K562 (cell line): ENCODE results near the gene PDHX. TPM values are rescaled to one million over a fixed set of nuclear protein-coding genes. Genes with fewer than 3 reads are reported as not detected.

Experiments used
- CTBP1 ChIP-seq: fragments of 450-650 bp; IDR thresholded peaks from 2 replicates; pipeline ENCODE4 v1.6.1; 2016; ENCODE audit warnings: borderline replicate concordance
- EP300 ChIP-seq: IDR thresholded peaks from 2 replicates; pipeline ENCODE4 v1.6.1; 2012; ENCODE audit warnings: low read length, improper control_type of control experiment
- ETV6 ChIP-seq, 3 experiments: fragments of 150-350 bp in 1 of 3; sonication (generic) in 1 of 3; formaldehyde crosslinking in 1 of 3; IDR thresholded peaks; 2 replicates each; pipeline versions ENCODE4 v1.6.1 to v1.8.0; 2014 to 2022; ENCODE audit warnings: borderline replicate concordance in 2 of 3, low read depth in 2 of 3, antibody characterized with exemption in 1 of 3, low read length in 1 of 3, mild to moderate bottlenecking in 1 of 3, missing genetic modification reagents in 1 of 3
- KAT2B ChIP-seq: IDR thresholded peaks from one replicate; pipeline ENCODE4 v1.6.1; 2012; ENCODE audit warnings: low read depth, mild to moderate bottlenecking, control low read depth, inconsistent platforms, low read length, moderate library complexity
- LCOR ChIP-seq: sonication (generic); formaldehyde crosslinking; IDR thresholded peaks from 2 replicates; pipeline ENCODE4 v1.8.0; 2022; ENCODE audit warnings: mild to moderate bottlenecking, missing genetic modification reagents
- MAFG ChIP-seq: fragments of 450-650 bp; conservative IDR thresholded peaks from 2 replicates; pipeline ENCODE4 v1.6.1; 2016; ENCODE audit warnings: missing genetic modification characterization, missing compliant biosample characterization
- MAZ ChIP-seq, 2 experiments: fragments of 450-650 bp in 1 of 2; sonication (generic) in 1 of 2; formaldehyde crosslinking; IDR thresholded peaks in 1 of 2; conservative IDR thresholded peaks in 1 of 2; 2 replicates each; pipeline versions ENCODE4 v1.4.0 to v1.5.0; 2020; ENCODE audit warnings: mild to moderate bottlenecking in 1 of 2, missing genetic modification reagents in 1 of 2
- MBD2 ChIP-seq: sonication (generic); IDR thresholded peaks from 2 replicates; pipeline ENCODE4 v1.6.1; 2016; ENCODE audit warnings: low read depth, borderline replicate concordance
- MTA3 ChIP-seq: fragments of 450-650 bp; formaldehyde crosslinking; IDR thresholded peaks from 2 replicates; pipeline ENCODE4 v1.6.1; 2017; ENCODE audit warnings: mild to moderate bottlenecking, borderline replicate concordance
- NCOA1 ChIP-seq: fragments of 450-650 bp; IDR thresholded peaks from 2 replicates; pipeline ENCODE4 v1.6.1; 2016; ENCODE audit warnings: low read depth
- NCOA6 ChIP-seq: fragments of 450-650 bp; IDR thresholded peaks from 2 replicates; pipeline ENCODE4 v1.6.1; 2017; ENCODE audit warnings: mild to moderate bottlenecking
- POLR2AphosphoS2 ChIP-seq: IDR thresholded peaks from 2 replicates; pipeline ENCODE4 v1.6.1; 2012; ENCODE audit warnings: low read length, improper control_type of control experiment
- POLR2AphosphoS5 ChIP-seq: IDR thresholded peaks from 2 replicates; pipeline ENCODE4 v1.6.1; 2011; ENCODE audit warnings: mild to moderate bottlenecking, low read depth, low read length, moderate library complexity; ENCODE audit not compliant: control insufficient read depth, insufficient read depth
- RBFOX2 ChIP-seq: fragments of 200-400 bp; formaldehyde crosslinking; IDR thresholded peaks from 2 replicates; pipeline ENCODE4 v1.6.1; 2017; ENCODE audit warnings: low read depth, mild to moderate bottlenecking, low read length, moderate library complexity
- SMARCA4 ChIP-seq: fragments of 450-650 bp; IDR thresholded peaks from 2 replicates; pipeline ENCODE4 v1.6.1; 2016
- TBL1XR1 ChIP-seq, 2 experiments: IDR thresholded peaks; 2 replicates each; pipeline ENCODE4 v1.6.1; 2012; ENCODE audit warnings: improper control_type of control experiment in 2 of 2, low read length in 2 of 2, mild to moderate bottlenecking in 1 of 2
- TCF3 ChIP-seq: sonication (generic); formaldehyde crosslinking; IDR thresholded peaks from 2 replicates; pipeline ENCODE4 v1.4.0; 2020; ENCODE audit warnings: mild to moderate bottlenecking, missing genetic modification reagents
- THAP7 ChIP-seq: fragments of 250-450 bp; sonication (Bioruptor Pico); IDR thresholded peaks from 2 replicates; pipeline ENCODE4 v1.5.0; 2021
- ZNF175 ChIP-seq: fragments of 200-800 bp; sonication (Bioruptor generic); IDR thresholded peaks from 2 replicates; pipeline ENCODE4 v1.6.1; 2016; ENCODE audit warnings: low read depth, mild to moderate bottlenecking, missing genetic modification characterization, missing compliant biosample characterization
- ZNF212 ChIP-seq: fragments of 450-650 bp; formaldehyde crosslinking; IDR thresholded peaks from 2 replicates; pipeline ENCODE4 v1.4.0; 2020; ENCODE audit warnings: mild to moderate bottlenecking
- ZNF584 ChIP-seq: fragments of 200-800 bp; sonication (Bioruptor generic); IDR thresholded peaks from 2 replicates; pipeline ENCODE4 v1.6.1; 2016; ENCODE audit warnings: low read depth, mild to moderate bottlenecking, missing genetic modification characterization, missing compliant biosample characterization
- polyA plus RNA-seq, 8 experiments: library from polyadenylated mRNA; depleted of rRNA in 4 of 8; stranded (reverse) in 5 of 8; unstranded in 3 of 8; fragments of >200 nt; fragmentation: Nextera tagmentation in 2 of 8; fragmentation: Illumina TruSeq in 1 of 8; extraction: Ambion mirVana in 2 of 8; extraction: Trizol in 1 of 8; gene quantifications; 2 replicates each; pipeline versions ENCODE4 v1.2.1 to v1.2.3, GENCODE V29; 2011 to 2014; ENCODE audit warnings: inconsistent platforms in 1 of 8, missing spikeins in 1 of 8
- total RNA-seq, 7 experiments: library from RNA; depleted of rRNA in 6 of 7; stranded (reverse); fragments of >200 nt in 6 of 7; fragmentation: Illumina TruSeq in 2 of 7; extraction: Trizol in 2 of 7; gene quantifications; 2 replicates each; pipeline versions ENCODE4 v1.2.1 to v1.2.3, GENCODE V29; 2011 to 2021; ENCODE audit warnings: low replicate concordance in 1 of 7
- TF ChIP-seq, protein P1 (sequence below), 2 experiments: IDR thresholded peaks in 1 of 2; conservative IDR thresholded peaks in 1 of 2; 2 replicates each; pipeline ENCODE4 v1.6.1; 2016; ENCODE audit warnings: low read depth in 2 of 2, mild to moderate bottlenecking in 1 of 2, missing compliant biosample characterization in 1 of 2, missing genetic modification characterization in 1 of 2, moderate library complexity in 1 of 2
- TF ChIP-seq, protein P2 (sequence below): IDR thresholded peaks from 2 replicates; pipeline ENCODE4 v1.6.1; 2012; ENCODE audit warnings: low read depth, low read length, improper control_type of control experiment, borderline replicate concordance

The PDHX gene
- total and polyA plus RNA-seq, 9 of the 15 experiments (the other 6 are each of a cell fraction or from before 2014, with no cell fraction given), result 20.8 to 43.5 (median 31.2) TPM

DNA sequence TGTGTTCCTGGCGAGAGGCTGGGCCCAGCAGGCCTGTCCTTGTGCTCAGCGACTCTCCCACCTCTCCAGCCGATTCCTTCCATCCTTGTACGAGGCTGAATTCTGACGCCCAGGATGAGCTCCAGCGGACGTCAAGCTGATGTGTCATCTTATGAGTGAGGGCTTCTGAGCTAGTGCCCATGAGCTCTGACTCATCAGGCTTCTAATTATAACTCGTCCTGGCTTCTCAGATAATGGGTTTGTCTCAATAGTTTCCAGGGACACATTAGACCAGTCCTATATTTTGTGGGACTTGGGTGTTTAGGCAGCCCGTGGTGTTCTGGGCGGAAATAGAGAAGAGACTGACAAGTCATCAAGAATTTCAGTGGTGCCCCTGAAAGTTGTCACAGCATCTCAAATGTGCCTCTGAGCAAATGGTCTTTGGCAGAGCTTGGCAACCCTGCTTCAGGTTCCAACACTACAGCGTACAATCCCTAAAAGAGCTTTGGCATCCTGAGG is 114.3 kb downstream of the PDHX start (continued):
- TF ChIP-seq THAP7 (CRISPR knock-in tag) (no peak), TCF3 (CRISPR knock-in tag) (peak; percentile 87), TBL1XR1 (IDR thresholded peaks at IDR 0.05; ENCODE audit: low read length in 2 of 2) (peak in 1 of 2 experiments; percentile 88; a peak in 2 of 4 replicates), ZNF584 (0 out of 2 replicates have a peak, but pooled peaks have one; percentile 55), LCOR (peak; percentile 71), CTBP1 (peak; percentile 92), EP300 (peak; percentile 90), RBFOX2 (0 out of 2 replicates have a peak, but pooled peaks have one; percentile 26), SMARCA4 (peak; percentile 92), MBD2 (peak; percentile 57; the same call in 1 of the 2 replicates), POLR2AphosphoS2 (no peak), MTA3 (peak; percentile 66; the same call in 1 of the 2 replicates), MAFG (tag) (peak; percentile 76), ZNF212 (CRISPR knock-in tag) (no peak), ZNF175 (CRISPR knock-in tag) (peak; percentile 83), ETV6 (IDR thresholded peaks at IDR 0.05; ENCODE audit: borderline replicate concordance in 1 of 2, low read depth in 2 of 2, low read length in 1 of 2) (no peak), ETV6 (CRISPR knock-in tag; IDR thresholded peaks at IDR 0.05; ENCODE audit: borderline replicate concordance) (no peak), NCOA6 (no peak), MAZ (CRISPR knock-in tag; conservative IDR thresholded peaks at IDR 0.05 in 1 of 2, IDR thresholded peaks at IDR 0.05 in 1 of 2) (0 out of 4 replicates have a peak, but pooled peaks of 1 of the 2 experiments have one; percentile 37), POLR2AphosphoS5 (peak; percentile 37; the same call in 1 of the 2 replicates), NCOA1 (peak; percentile 64; the same call in 1 of the 2 replicates), KAT2B (no peak)
- TF ChIP-seq, protein P1, sequence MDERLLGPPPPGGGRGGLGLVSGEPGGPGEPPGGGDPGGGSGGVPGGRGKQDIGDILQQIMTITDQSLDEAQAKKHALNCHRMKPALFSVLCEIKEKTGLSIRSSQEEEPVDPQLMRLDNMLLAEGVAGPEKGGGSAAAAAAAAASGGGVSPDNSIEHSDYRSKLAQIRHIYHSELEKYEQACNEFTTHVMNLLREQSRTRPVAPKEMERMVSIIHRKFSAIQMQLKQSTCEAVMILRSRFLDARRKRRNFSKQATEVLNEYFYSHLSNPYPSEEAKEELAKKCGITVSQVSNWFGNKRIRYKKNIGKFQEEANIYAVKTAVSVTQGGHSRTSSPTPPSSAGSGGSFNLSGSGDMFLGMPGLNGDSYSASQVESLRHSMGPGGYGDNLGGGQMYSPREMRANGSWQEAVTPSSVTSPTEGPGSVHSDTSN (CRISPR knock-in tag; IDR thresholded peaks at IDR 0.05; ENCODE audit: low read depth), result no peak
- TF ChIP-seq, protein P1 (tag; conservative IDR thresholded peaks at IDR 0.05; ENCODE audit: low read depth), result peak; percentile 85
- TF ChIP-seq, protein P2, sequence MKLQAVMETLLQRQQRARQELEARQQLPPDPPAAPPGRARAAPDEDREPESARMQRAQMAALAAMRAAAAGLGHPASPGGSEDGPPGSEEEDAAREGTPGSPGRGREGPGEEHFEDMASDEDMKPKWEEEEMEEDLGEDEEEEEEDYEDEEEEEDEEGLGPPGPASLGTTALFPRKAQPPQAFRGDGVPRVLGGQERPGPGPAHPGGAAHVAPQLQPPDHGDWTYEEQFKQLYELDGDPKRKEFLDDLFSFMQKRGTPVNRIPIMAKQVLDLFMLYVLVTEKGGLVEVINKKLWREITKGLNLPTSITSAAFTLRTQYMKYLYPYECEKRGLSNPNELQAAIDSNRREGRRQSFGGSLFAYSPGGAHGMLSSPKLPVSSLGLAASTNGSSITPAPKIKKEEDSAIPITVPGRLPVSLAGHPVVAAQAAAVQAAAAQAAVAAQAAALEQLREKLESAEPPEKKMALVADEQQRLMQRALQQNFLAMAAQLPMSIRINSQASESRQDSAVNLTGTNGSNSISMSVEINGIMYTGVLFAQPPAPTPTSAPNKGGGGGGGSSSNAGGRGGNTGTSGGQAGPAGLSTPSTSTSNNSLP, result 0 out of 2 replicates have a peak, but pooled peaks have one; percentile 23
